A673 (cell line): ENCODE data around the gene DCC.

Source experiments
- EZH2 ChIP-seq: fragments of 200-600 bp; sonication (generic); IDR thresholded peaks from 2 replicates; pipeline ENCODE4 v1.6.1; 2017; ENCODE audit warnings: borderline replicate concordance, low read depth, mild to moderate bottlenecking, mixed read lengths, antibody characterized with exemption, low read length; ENCODE audit not compliant: poor library complexity, severe bottlenecking
- TF ChIP-seq, protein P1 (sequence below): fragments of 300-800, 200-600 bp; sonication (generic); conservative IDR thresholded peaks from 2 replicates; pipeline ENCODE4 v1.5.1; 2017; ENCODE audit warnings: low read depth, mild to moderate bottlenecking, antibody characterized with exemption, low read length, moderate library complexity, mixed read lengths

DNA sequence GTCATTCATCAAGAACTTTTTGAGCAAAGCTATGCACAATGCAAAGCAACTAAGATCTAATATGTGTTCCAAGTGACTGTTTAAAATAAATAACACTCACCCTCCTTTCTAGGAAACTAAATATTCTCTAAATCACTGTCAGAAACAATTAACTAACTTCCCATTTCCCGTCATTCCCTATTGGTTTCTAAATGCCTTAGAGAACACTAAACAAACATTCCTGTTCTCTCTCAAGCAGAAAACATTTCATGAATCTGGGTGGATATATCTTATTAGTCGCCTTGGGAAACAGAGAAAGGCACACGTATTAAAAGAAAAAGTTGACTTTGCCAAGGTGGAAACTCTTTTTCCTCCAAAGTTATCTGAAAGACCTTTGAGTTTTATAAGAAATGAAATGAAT is 1149.3 kb downstream of the DCC start:
- TF ChIP-seq, protein P1, sequence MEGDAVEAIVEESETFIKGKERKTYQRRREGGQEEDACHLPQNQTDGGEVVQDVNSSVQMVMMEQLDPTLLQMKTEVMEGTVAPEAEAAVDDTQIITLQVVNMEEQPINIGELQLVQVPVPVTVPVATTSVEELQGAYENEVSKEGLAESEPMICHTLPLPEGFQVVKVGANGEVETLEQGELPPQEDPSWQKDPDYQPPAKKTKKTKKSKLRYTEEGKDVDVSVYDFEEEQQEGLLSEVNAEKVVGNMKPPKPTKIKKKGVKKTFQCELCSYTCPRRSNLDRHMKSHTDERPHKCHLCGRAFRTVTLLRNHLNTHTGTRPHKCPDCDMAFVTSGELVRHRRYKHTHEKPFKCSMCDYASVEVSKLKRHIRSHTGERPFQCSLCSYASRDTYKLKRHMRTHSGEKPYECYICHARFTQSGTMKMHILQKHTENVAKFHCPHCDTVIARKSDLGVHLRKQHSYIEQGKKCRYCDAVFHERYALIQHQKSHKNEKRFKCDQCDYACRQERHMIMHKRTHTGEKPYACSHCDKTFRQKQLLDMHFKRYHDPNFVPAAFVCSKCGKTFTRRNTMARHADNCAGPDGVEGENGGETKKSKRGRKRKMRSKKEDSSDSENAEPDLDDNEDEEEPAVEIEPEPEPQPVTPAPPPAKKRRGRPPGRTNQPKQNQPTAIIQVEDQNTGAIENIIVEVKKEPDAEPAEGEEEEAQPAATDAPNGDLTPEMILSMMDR = no peak
- TF ChIP-seq EZH2 = no peak
